Measurements from ENCODE around the gene CDK1.

The CDK1 gene

GRCh38 chr10:60778971-60779796, 906 bp downstream of the CDK1 start:
- DNase-seq, result no peak

GRCh38 chr10:60781661-60782060, 3.4 kb downstream of the CDK1 start:
- DNase-seq, result no peak

GRCh38 chr10:60784641-60785040, 6.4 kb downstream of the CDK1 start:
- no peak for DNase-seq

GRCh38 chr10:60788544-60788943, 10.3 kb downstream of the CDK1 start:
- no peak for DNase-seq

GRCh38 chr10:60789340-60789739, 11.1 kb downstream of the CDK1 start:
- DNase-seq, result no peak

GRCh38 chr10:60794953-60795352, 16.7 kb downstream of the CDK1 start:
- no peak for DNase-seq

GRCh38 chr10:60795465-60796202, 17.4 kb downstream of the CDK1 start:
- no peak for DNase-seq

- no peak for DNase-seq
Observed at GRCh38 chr10:60796481-60796880, 18.2 kb downstream of the CDK1 start.

- DNase-seq, result no peak
Observed at GRCh38 chr10:60797200-60797599, 18.9 kb downstream of the CDK1 start.

GRCh38 chr10:60798031-60798430, 19.8 kb downstream of the CDK1 start:
- DNase-seq, result no peak

GRCh38 chr10:60798870-60799269, 20.6 kb downstream of the CDK1 start:
- no peak for DNase-seq

GRCh38 chr10:60799971-60800650, 21.8 kb downstream of the CDK1 start:
- no peak for DNase-seq

- DNase-seq, result no peak
Observed at GRCh38 chr10:60800918-60801317, 22.6 kb downstream of the CDK1 start.

GRCh38 chr10:60801522-60801921, 23.2 kb downstream of the CDK1 start:
- DNase-seq, result no peak

- no peak for DNase-seq
Observed at GRCh38 chr10:60803433-60803832, 25.2 kb downstream of the CDK1 start.

- no peak for DNase-seq
Observed at GRCh38 chr10:60803865-60804264, 25.6 kb downstream of the CDK1 start.

GRCh38 chr10:60806921-60807320, 28.6 kb downstream of the CDK1 start:
- DNase-seq, result no peak

GRCh38 chr10:60807499-60807898, 29.2 kb downstream of the CDK1 start:
- DNase-seq, result no peak

- no peak for DNase-seq
Observed at GRCh38 chr10:60808036-60808435, 29.8 kb downstream of the CDK1 start.

GRCh38 chr10:60809157-60809556, 30.9 kb downstream of the CDK1 start:
- DNase-seq, result no peak

GRCh38 chr10:60810437-60811182, 32.3 kb downstream of the CDK1 start:
- no peak for DNase-seq

GRCh38 chr10:60816628-60817397, 38.5 kb downstream of the CDK1 start:
- DNase-seq, result peak; percentile 18

Data from activated CD8-positive, alpha-beta memory T cell treated with anti-CD3 and anti-CD28 coated beads, Interleukin-2, amount 50 U/mL, for 4 hours (primary cell).